Coronary artery (tissue), 2 donors: ENCODE data around the gene UBR4.

Experiments
- DNase-seq: peaks from one replicate; pipeline ENCODE4 v3.0.0-alpha.2; 2017; ENCODE audit warnings: low spot score
- H3K27ac ChIP-seq, 2 donors: fragments of 200-600 bp; sonication (generic); one replicate each; pipeline ENCODE4 v1.5.1; 2016 to 2019
- H3K4me3 ChIP-seq: fragments of 200-600 bp; sonication (generic); 2 replicates; pipeline ENCODE4 v1.5.1; 2016; ENCODE audit warnings: mild to moderate bottlenecking, moderate library complexity
- TF ChIP-seq, protein P1 (sequence below): fragments of 200-600 bp; sonication (generic); IDR thresholded peaks from one replicate; pipeline ENCODE4 v1.5.1; 2019; ENCODE audit warnings: antibody characterized with exemption

The UBR4 gene

DNA sequence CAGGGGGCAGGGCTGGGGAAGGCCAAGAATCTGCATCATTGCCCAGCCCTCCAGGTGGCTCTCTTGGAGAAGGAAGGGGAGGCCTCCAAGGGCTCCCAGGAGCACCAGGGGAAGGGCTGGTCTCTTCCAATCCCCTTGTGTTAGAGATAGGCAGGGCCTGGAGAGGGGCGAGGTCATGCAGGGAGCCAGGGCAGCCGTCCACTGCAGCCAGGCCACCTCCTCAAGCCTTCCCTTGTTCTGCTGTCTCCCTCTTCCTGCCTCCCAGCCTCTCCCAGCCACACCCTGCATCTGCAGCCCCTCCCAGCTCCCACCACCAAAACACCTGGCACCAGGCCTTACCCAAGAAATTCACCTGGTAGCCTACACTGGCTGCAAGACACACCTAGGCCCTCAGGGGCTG, 148.3 kb downstream of the UBR4 start:
- TF ChIP-seq, protein P1, sequence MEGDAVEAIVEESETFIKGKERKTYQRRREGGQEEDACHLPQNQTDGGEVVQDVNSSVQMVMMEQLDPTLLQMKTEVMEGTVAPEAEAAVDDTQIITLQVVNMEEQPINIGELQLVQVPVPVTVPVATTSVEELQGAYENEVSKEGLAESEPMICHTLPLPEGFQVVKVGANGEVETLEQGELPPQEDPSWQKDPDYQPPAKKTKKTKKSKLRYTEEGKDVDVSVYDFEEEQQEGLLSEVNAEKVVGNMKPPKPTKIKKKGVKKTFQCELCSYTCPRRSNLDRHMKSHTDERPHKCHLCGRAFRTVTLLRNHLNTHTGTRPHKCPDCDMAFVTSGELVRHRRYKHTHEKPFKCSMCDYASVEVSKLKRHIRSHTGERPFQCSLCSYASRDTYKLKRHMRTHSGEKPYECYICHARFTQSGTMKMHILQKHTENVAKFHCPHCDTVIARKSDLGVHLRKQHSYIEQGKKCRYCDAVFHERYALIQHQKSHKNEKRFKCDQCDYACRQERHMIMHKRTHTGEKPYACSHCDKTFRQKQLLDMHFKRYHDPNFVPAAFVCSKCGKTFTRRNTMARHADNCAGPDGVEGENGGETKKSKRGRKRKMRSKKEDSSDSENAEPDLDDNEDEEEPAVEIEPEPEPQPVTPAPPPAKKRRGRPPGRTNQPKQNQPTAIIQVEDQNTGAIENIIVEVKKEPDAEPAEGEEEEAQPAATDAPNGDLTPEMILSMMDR = no peak
- Histone ChIP-seq H3K27ac (no peak overlapping the region), H3K4me3 (no peak overlapping the region)
- no peak for DNase-seq

DNA sequence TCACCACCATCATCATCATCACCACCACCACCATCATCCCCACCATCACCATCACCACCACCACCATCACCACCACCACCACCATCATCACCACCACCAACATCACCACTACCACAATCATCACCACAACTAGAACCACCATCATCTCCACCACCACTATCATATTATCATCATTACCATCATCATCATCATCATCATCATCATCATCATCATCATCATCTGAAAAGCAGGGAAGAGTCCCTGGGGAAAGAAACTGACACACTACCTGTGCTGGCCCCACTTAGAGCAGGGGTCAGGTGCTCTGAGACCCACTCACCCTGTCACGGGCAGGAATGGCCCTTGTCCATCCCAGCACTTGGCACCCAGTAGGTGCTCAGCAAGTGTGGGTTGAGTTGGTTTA, 148.7 kb downstream of the UBR4 start:
- no peak overlapping the region for H3K27ac ChIP-seq
- TF ChIP-seq, protein P1 = no peak
- H3K4me3 ChIP-seq = no peak overlapping the region
- no peak for DNase-seq

DNA sequence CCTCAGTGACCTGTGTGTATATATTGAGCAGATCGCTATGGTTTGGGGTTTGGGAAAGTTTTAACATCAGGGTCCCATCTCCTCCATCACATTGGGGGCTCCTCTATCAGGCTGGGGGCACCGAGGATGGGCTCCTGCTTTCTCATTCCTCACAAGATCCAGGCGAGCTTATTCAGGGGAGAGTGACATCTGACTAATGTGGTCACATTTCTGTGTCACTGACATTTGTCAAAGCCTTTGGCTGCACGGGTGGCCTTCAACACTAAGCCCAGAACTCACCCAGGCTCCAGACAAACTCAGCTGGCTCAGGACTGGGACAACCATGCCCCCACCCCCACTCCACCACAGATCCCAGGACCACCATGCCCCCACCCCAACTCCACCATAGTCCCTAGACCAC, 150.3 kb downstream of the UBR4 start:
- Histone ChIP-seq H3K4me3 (no peak overlapping the region), H3K27ac (no peak overlapping the region)
- no peak for DNase-seq
- TF ChIP-seq, protein P1 = no peak

DNA sequence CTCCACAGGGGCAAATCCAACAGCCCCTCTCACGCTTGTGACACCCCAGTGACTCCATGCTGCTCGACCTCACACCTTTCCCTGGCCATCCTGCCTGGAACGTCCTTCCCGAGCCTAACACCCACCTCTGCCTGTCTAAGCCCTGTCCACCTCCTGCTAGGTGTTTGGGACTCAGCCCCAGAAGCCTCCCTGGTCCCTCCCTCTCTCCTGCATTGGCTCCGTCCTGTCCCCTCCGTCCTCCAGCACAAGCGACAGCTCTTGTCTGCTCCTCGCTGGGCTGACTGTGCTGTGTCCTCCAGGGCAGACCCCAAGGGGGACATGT, 151.6 kb downstream of the UBR4 start:
- TF ChIP-seq, protein P1 = no peak
- no peak overlapping the region for H3K4me3 ChIP-seq

DNA sequence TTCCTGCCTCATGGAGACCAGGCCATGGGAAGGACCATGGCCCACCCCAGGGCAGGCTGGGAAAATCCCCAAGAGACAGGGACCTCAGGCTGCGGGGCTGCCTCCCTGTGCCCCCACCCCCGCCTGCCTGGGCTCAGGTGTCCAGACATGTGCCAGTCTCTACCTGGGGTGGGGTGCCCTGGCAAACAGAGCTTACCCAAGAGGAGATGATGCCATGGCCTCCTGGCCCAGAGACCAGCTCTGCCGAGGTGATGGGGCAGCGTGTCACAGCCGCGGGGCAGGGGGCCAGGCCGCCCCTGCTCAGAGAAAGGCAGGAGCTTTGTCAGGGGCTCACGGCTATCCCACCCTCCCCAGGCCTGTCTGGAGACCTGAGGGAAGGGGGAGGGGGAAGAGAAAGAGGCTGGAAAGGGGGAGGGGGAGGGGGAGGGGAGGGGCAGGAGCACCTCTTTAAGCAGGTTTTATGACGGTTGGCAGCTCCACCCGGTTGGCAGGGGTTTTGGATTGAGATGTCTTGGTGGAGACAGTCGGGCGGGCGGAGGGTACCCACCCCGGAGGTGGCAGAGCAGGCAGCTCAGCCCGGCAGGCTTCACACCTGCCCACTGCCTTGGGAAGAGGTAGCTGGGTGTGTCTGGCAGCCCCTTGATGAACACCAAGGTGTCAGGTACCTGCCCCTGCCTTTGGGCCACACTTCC, 152.1 kb downstream of the UBR4 start:
- DNase-seq = no peak
- TF ChIP-seq, protein P1 = no peak
- H3K4me3 ChIP-seq = no peak overlapping the region
- no peak overlapping the region for H3K27ac ChIP-seq

More for the DNA sequence above, 151.6 kb downstream of the UBR4 start:
- H3K27ac ChIP-seq = no peak overlapping the region
- no peak for DNase-seq

DNA sequence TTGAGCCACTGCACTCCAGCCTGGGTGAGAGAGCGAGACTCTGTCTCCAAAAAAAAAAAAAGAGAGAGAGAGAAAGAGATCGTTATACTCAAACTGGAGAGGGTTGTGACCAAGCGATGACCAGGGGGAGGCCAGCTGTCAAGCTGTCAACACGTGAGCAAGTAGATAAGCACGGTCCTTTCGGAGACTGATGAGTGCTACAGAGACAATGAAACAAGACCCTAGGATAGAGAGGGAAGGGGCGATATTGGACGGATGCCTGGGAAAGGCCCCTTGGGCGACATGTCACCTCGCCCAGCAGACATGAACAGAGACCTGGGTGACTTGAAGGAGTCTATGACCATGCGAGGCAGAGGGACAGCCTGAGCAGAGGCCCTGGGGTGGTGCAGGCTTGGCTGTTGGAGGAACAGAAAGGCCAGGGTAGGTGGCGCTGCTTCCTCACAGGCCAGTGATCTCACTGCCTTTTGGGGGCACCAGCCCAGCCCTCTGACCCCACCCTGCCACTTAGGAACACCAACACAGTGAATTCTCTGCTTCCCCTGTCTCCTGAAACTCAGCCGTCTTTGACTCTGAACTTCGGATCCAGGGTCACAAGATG, 152.8 kb downstream of the UBR4 start:
- Histone ChIP-seq H3K4me3 (no peak overlapping the region), H3K27ac (no peak overlapping the region)
- DNase-seq = no peak
- TF ChIP-seq, protein P1 = no peak

DNA sequence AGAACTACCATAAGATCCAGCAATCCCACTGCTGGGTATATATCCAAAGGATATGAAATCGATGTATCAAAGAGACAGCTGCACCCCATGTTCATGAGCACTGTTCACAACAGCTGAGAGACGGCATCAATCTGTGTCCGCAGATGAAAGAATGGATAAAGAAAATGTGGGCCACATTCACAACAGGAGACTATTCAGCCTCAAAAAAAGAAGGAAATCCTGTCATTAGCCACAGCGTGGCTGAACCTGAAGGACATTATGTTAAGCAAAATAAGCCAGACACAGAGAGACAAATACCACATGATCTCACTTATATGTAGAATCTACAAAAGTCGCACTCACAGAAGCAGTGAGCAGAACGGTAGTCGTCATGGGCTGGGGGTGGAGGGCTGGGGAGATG, 154.4 kb downstream of the UBR4 start:
- no peak overlapping the region for H3K27ac ChIP-seq

More for the DNA sequence above, 154.4 kb downstream of the UBR4 start:
- TF ChIP-seq, protein P1 = no peak
- no peak for DNase-seq
- H3K4me3 ChIP-seq = no peak overlapping the region
